Stimulated activated CD4-positive, alpha-beta T cell treated with anti-CD3 and anti-CD28 coated beads, Interleukin-4, amount 100 ng/mL, for 4 hours (primary cell): ENCODE measurements around the gene FILIP1L.
"Not testable (repeated sequence)": the region's sequence is repeated elsewhere in the genome, so short reads cannot be mapped to it uniquely, and the experiment has no call there.

Experiments used
- DNase-seq, 2 experiments: peaks; one replicate each; pipeline ENCODE4 v3.0.0-alpha.2; 2020

Gene FILIP1L

DNA sequence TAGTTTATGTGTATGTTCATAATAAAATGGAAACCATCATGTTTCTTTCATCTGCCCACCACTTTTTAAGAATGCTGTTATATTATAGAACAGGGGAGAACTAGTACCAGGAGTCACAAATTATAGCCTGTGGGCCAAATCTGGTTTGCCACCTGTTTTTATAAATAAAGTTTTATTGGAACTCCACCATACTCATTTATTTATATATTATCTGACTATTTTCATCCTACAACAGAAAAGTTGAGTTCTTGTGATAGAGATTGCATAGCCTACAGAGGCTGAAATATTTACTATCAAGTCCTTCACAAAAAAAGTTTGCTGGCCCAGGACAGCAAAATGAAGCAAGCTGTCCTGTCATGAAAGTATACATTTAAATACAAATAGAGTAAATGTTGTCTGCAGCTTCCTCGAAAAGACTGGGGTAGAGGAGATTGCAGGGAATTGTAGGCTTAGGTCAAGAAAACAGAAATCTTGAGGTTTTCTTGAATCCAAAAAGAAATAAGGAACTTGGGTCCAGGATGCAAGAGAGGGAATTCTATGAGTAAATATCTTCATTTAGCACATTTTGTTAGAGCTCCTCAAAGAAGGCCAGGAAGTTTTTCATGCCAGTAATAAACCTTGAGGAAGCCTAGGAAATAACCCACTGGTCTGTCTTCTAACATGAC, 41.1 kb downstream of the FILIP1L start:
- no peak for DNase-seq

DNA sequence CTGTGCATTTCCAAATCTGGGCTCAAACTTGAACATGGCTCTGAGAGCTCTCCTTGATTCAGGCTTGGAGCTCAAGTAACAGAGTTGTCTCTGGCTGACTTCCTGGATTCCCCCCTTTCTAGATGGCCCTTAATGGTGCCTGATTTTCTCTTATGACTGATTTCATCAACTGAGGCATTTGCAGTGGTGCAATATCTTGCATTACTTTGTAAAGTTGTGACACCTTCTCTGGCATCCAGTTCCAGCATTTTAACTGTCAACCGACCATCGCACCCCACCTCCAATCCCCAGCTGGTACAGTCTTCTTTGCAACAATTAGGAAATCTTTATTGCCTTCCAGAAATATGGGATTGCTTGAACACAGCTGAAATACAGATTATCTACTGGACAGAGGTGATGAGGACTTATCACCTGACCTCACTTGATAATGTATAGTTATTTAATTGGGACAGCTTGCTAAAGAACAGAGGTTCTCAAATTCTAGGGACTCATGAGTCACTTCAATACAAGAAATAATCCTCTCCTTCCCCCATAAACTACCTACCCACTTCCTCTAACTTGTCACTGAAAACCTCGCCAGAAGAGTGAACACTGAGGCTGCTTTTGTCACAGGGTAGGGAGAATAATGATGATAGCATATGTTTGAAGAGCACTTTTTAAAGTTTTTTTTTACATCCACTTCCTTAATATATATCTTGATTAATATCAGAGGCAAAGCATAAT, 41.8 kb downstream of the FILIP1L start:
- no peak for DNase-seq

DNA sequence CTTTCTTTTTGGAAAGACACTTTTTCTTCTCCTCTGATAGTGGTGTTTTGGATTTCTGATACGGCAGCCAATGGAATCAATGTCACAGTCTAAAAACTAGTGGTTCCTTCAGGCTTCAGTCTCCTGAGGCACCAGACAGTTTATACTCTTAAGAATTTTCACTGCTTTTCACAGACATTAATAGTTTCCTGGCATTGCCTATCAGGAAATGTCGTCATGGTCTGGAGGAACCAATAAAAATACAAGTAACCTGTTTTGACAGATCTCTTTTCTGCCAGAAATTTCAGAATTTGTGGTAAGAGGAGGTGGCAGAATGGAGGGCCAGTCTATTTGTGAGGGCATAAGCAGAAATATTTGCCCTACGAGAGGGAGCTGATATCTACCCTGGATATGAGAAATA, 44.8 kb downstream of the FILIP1L start:
- DNase-seq: no peak

DNA sequence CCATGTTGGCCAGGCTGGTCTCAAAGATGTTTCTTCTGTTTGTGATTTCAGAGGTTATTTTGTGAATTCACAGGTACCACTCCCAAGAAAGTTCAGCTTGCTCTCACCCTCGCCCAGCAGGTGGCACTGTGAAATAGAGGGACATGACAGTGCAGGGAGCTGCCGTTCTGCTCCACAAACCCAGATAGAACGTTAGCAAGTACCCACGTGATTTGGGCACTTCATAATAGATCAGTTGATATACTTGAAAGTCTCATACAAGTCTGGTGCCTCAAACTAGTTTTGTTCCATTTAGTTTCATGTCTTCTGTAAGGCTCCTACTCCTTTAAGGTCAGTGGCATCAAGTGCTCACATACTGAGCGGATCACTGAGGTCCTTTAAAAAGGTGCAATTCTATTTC, 45.5 kb downstream of the FILIP1L start:
- peak; percentile 68 to 70 for DNase-seq

DNA sequence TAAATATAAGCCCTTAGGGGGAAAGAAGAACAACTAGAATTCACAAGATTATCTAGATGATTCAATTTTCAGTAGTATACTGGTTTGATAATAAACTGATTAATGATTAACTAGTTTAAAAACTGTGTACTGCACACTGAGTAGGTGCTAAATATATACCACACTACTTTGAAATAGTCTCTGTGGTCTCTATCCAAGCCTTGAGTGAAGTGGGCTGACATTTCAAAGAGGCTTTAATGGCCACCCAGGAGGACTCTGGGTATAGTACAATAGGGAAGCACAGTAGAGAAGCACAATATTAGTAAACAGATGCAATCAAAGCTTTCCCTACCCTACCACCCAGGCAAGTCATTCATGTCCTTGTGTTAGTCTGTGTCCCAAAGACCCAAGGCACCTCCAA, 46.7 kb downstream of the FILIP1L start:
- DNase-seq: no peak

DNA sequence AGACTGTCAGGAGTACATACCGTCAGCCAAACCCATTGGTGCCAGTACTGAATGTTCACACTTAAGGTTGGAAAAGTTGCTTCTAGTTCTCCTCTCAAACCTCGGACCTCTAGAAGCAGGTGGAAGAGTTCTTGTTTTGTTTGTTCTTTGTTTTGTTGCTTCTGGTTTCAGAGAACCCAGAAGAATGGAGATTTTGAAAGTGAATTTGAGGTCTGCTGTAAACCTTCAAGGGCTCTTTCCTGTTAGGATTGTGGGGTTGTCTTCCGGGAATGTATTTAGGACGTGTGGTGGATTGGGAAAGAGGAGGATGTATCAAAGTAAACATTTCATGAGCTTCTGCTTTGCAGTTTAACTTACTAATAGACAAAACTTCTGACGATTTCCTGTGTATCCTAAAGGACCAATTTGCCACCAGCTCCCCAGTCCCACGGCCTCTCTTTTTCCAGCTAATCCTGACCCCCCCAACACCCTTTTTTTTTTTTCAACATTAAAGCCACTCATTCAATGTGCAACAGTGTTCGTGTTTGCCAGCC, 50.3 kb downstream of the FILIP1L start:
- no peak for DNase-seq

DNA sequence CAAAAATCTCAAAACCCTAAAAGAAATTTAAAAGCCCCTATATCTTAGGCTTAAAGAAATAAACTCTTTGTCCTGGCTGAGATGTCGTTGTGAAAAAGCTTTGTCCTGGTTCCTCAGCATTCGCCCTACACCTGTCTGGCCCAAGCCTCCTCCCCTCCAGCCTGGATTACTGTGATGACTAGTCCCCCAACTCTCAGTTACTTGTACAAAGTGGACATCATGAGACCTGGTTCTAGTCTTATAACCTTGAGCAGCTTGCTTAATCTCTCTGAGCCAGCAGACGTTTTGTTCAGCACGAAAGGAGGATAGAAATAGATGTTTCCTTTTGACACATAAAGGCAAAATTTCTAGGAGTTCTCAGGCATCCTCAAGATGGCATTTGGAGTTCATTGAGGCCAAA, 51.6 kb downstream of the FILIP1L start:
- no peak for DNase-seq

DNA sequence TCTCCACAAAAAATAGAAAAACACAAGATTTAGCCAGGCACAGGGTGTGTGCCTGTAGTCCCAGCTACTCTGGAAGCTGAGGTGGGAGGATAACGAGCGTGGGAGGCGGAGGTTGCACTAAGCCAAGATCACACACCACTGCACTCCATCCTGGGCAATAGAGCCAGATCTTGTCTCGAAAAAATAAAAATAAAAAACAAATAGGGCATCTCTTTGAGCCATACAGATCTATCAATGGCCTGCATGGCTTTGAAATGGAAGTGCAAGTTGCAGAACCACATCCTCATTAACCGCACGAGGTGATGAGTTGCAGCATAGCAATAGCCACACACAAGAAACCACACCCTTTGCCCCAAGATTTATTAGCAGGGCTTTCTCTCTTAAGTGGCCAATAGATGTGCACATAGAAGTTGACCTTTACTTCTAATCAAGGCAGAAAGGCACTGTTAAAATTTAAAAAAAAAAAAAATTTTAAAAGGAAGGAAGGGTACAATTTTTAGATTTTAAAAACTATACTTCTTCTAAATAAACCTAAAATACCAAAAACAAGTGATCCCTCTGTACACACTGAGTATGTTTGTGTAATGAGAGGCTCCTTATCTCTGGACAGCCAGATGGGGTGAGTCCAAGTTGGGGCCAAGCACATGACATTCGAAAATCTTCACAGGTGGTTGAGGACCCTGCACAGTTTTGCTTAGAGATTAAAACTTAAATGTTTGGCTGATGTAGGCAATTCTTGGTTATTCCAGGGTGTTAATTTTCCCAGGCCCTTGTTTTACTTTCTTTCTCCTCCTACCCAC, 53.4 kb downstream of the FILIP1L start:
- no peak for DNase-seq

DNA sequence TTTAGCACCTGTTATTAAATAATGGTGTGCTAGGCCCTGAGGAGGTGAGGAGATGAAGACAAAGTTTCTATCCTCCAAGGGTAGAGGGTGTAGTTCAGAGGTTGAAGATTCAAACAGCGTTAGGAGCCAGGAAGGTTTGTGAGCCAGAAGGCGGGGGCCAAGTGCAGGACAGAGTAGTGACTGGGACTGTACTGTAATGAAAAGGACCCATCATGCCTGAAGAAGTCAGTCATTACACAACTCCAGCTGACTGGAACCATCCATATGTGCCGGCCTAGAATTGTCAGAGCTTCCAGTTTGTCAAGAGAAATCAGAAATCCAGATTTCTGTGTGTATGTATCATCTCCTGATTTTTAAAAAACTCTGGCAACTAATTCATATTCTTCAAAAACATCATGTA, 54.8 kb downstream of the FILIP1L start:
- DNase-seq: no peak

DNA sequence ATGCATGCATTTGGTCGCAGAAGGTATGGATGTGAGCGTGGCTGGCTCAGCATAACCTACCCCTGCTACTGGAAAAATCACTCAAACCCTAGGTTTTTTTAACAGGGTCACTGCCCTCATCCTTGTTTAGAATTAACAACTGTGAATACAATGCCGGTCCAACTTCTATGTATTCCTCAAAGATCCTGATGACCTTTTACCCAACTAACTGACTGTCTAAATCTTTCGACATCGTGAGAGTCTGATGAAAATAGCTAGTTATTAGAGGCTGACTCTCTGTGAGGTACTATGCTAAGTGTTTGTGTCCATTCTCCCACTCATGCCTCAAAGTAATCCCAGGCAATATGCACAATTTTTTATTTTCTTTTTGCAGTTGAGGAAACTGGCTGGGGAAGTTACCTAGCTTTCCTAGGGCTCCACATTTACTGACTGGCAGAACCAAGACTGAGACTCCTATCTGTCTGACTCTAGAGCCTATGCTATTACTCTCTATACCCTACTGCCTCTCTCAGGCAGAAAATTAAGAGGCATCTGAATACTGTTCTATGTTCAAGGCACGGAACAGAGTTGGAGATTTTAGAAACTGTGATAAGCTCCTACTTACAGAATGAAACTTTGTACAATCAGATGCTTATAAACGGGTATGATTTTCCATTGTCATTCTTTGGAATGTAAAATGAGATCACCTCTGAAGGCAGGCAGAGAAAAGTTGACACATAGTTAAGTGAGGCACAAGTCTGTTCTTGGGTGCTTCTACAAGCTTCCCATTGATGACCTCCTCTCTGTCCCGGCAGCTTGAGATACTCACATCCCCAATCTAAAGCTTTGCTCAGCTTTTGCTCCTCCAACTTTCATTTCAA, 56.4 kb downstream of the FILIP1L start:
- DNase-seq: no peak

DNA sequence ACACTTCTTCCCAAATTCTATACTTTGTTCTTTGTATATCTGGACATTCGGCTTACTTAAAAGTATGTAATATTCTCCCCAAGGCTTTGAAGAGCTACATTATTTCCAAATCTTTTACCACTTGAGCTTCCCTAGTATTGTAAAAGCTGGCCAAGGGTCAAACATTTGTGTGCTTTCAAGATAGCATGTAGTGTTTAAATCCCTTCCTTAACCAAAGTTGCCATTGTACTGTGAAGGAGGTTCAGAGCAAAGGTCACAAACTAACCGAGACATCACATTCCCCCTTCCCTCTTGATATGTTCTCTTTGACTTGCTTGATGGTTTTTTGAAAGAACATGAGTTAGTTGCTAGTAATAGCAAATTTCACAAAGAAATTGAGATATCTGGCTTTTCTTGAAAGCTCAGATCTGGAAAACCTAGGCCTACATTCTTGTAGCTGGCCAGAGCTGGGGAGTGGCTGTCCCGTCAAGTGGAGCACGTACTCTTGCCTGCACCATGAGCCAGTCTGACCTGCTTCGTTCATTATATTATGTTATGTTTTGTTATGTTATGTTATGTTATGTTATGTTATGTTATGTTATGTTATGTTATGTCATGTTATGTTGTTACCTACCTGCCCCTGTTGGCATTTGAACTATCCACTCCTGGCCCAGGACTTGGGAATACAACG, 60.2 kb downstream of the FILIP1L start:
- no peak for DNase-seq

DNA sequence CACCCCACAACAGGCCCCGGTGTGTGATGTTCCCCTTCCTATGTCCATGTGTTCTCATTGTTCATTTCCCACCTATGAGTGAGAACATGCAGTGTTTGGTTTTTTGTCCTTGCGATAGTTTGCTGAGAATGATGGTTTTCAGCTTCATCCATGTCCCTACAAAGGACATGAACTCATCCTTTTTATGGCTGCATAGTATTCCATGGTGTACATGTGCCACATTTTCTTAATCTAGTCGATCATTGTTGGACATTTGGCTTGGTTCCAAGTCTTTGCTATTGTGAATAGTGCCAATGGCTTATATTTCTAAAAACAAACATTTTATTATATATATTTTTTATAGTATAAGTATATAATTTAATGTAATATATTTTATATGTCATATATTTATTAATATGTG, 62.8 kb downstream of the FILIP1L start:
- not testable (repeated sequence) for DNase-seq

DNA sequence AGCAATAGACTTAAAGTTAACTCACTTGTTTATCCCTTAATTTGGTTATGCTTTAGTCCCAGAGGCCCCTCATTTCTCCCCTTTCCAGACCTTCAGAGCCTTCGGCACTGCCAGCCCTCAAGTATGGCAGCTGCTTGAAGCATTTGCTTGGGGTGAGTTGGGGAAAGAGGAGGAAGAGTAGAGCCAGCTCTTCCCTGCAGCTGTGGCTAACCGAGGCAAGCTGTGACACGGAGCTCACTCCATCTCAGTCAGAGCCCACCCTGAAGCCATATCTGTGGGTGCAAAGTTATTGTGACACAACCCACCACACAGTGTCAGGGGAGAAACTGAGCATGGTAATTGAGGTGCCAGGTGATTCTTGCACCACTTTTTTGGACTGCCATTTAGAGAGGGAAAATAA, 66.1 kb downstream of the FILIP1L start:
- DNase-seq: no peak

DNA sequence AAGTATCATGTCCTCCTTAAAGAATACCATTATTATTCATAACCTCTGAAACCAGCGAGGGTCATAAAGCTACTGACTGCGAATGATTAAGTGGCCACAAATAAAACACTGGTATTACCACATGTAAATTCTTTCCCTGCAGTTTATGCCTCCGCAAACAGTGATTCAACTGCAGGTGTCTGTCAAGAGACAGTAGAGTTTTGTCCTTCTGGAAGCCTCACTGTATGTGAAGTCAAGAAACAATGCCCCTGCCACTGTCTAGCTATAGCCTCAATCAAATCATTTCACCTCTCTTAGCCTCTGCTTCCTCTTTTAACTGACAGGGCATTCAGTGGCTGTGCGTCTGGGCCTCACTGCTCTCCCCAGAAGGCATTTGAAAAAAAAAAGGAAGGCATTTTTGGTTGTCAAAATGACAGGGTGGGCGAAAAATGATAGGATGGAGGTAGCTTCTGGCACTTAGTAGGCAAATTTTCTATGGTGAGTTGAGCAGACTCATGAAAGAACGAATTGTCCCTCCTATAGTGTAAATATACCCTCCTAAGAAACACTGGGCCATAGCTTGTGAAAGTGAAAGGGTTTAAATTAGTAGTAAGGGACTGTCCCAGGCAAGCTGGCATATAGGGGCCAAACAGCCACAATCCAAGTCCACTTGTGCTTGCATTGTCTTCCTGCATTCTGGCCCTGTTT, 66.7 kb downstream of the FILIP1L start:
- no peak for DNase-seq

DNA sequence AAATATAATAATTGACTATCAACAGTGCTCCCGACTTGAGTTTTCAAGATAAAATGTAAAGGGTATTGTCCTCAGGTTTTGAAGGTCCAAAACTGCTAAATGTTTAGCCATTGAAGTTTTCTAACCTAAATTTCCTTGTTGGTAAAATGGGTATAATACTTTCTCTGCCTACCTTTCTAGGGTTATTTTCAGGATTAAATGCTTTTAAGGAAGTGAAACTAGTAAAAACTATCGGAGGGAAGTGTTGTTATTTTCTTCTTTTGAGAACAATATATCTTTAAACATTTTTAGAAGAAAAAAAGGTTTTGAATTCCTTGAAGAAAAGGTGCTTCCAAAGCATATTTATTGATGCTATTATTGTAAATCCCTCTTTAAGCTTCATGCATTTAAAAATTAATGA, 67.3 kb downstream of the FILIP1L start:
- DNase-seq: no peak

DNA sequence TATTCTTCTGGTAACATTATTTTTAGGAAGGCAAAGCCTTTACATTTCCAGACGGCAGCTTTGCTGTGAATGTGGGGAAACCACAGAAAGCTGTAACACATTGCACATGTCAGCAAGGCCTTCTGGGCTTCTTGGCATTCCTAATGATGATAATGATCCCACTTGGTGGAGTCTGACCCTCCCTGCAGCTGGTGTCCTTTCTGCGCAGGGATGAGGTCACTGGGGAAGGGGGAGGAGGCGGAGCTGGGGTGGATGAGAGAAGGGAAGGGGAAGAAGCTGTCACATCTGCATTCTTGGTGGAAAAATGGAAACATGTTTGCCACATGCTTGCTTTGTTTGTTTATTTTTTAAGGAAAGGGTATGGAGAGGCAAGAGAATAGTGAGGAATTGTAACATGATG, 68.6 kb downstream of the FILIP1L start:
- DNase-seq: no peak

DNA sequence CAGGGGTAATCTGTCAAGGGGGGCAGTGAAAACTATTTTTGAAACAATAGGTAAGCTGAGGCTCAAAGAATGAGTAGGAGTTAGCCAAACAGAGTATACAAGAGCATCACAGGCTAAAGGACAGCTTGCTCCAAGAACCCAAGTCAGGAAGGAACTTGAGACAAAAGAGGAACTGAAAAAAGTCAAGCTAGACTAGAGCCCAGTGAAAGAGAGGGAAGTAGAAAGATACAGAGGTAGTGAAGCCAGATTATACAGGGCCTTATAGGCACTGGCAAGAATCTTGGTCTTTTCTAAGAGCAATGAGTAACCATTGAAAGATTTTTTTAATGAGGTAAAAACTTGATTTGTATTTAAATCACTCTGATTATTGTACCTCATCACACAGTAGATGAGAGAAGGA, 69.9 kb downstream of the FILIP1L start:
- DNase-seq: no peak

DNA sequence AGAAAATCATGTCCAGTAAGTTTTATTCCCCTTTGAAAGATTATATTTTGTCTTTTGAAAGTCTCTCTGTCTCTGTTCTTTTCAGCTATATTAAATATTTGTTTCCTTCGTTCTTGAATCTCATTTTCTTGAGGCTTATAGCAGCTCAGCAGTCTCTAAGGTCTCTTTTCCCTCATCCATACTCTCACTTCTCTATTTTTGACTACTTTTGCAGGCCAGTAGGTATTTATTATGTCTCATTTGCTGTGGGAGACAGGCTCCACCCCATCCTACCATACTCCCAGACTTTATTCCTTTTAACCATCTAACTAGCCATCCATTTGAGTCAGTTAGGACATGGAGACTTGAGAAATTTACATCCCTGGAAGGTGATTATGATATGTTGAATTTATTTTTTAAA, 71.0 kb downstream of the FILIP1L start:
- DNase-seq: no peak

DNA sequence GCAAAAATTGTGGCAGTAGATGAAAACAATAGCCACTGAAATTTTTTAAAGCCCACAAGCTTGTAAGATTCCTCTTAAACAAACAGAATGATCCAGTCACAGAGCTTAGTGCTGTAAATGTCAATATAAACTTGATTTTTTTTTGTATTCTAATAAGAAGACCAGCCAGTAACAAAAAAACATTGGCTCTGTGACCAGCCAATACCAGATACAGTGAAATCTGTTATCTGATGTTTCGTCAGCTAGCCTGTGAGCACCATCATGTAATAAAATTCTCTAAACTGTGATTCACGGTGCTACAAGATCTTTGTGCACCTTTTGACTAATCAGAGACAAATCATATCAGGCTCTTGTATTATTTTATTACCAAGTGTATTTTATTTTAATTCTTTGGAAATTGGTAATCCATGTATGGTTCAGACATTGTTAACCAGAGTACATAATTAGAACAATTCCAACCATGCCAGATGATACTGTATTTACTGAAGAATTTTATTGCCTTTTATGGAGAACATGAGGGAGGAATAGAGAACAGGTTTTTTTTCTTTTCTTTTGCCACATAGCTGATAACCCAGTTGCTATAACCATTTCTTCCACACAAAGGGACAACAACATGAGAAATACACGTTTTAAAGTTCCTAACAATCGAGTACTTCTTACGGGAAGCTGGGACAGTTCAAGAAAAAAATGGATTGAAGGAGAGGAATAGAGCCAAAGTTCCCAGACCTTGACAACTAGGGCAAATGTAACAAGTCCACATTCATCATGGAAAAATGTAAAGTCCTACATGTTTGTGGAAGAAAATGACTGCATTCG, 71.9 kb downstream of the FILIP1L start:
- DNase-seq: no peak

DNA sequence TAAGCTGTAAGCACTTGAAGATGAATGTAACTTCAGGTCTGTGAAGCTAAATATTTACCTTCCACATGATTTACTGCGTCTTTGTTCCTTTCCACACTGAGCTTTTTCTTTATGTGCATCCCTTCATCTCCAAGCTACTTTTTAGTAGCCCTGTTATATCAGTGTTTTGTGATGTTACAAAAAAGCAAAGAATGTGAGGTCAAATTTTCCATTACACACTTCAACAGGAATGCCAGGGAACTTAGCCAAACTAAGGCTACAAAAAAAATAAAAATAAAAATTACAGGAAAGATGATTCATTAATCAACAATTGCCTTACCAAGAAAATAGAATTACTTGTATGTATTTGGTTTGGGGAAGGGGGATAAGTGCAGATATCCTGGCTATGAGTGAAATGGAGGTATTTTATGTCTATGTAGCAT, 73.0 kb downstream of the FILIP1L start:
- no peak for DNase-seq
